Measurements from ENCODE around the gene CLEC4A. TPM values are rescaled to one million over a fixed set of nuclear protein-coding genes. Genes with fewer than 3 reads are reported as not detected.

The CLEC4A gene
- total RNA-seq, 1 experiment from 2014 or later = not detected

GRCh38 chr12:8093291-8093690 lies 30.1 kb upstream of the CLEC4A start:
- no TSS peak for BruUV-seq (replicated peaks)
- no peaks in the 10 kb centered on the region for H3K9me2 ChIP-seq (ENCODE audit: insufficient read depth)
- H3K79me2 ChIP-seq (ENCODE audit: low read depth) = no peaks in the 10 kb centered on the region
- no peaks in the 10 kb centered on the region for H3K4me1 ChIP-seq (replicated peaks; ENCODE audit: insufficient read depth)
- TF ChIP-seq EZH2 (IDR thresholded peaks at IDR 0.05; ENCODE audit: low read depth) (no peak), CTCF (conservative IDR thresholded peaks at IDR 0.05) (no peak)
- no peak overlapping the region for H3K4me2 ChIP-seq
- no peaks in the 10 kb centered on the region for H3F3A ChIP-seq (ENCODE audit: insufficient read depth, low read depth)
- no peaks in the 10 kb centered on the region for H3K9me3 ChIP-seq (ENCODE audit: insufficient read depth, low read depth)
- H3K4me3 ChIP-seq = no peak overlapping the region
- CTCF ChIA-PET = no interaction called here
- H3K36me3 ChIP-seq (ENCODE audit: low read depth) = peaks cover 24% of the 10 kb centered on the region
- no peaks in the 10 kb centered on the region for H3K27me3 ChIP-seq (ENCODE audit: insufficient read depth, low read depth)
- H2AFZ ChIP-seq = no peak overlapping the region
- no peak overlapping the region for H3K27ac ChIP-seq
- H4K20me1 ChIP-seq (ENCODE audit: insufficient read depth) = peaks cover 6% of the 10 kb centered on the region; the same call in 1 of the 2 replicates
- POLR2A ChIA-PET (ENCODE audit: unreplicated experiment) = no interaction called here
- DNase-seq = no peak
- intact Hi-C loops (cut with micrococcal nuclease; ENCODE audit: unreplicated experiment) = no loop called here

GRCh38 chr12:8096281-8096915 lies 27.0 kb upstream of the CLEC4A start:
- ChIA-PET POLR2A (ENCODE audit: unreplicated experiment) (no interaction called here), CTCF (no interaction called here)
- Histone ChIP-seq H4K20me1 (ENCODE audit: insufficient read depth) (no peaks in the 10 kb centered on the region), H3K4me3 (no peak overlapping the region), H3K79me2 (ENCODE audit: low read depth) (no peaks in the 10 kb centered on the region), H3K27ac (no peak overlapping the region; the same call in 1 of the 2 replicates), H3K27me3 (ENCODE audit: insufficient read depth, low read depth) (no peaks in the 10 kb centered on the region), H3F3A (ENCODE audit: insufficient read depth, low read depth) (no peaks in the 10 kb centered on the region), H3K9me3 (ENCODE audit: insufficient read depth, low read depth) (no peaks in the 10 kb centered on the region), H3K4me2 (no peak overlapping the region), H3K36me3 (ENCODE audit: low read depth) (peaks cover 23% of the 10 kb centered on the region), H2AFZ (no peak overlapping the region), H3K4me1 (replicated peaks; ENCODE audit: insufficient read depth) (peaks cover 11% of the 10 kb centered on the region; the same call in 1 of the 2 replicates), H3K9me2 (ENCODE audit: insufficient read depth) (no peaks in the 10 kb centered on the region)
- DNase-seq = no peak
- no peak for TF ChIP-seq EZH2 (IDR thresholded peaks at IDR 0.05; ENCODE audit: low read depth)
- TF ChIP-seq CTCF (conservative IDR thresholded peaks at IDR 0.05) = no peak
- no TSS peak for BruUV-seq (replicated peaks)
- intact Hi-C loops (cut with micrococcal nuclease; ENCODE audit: unreplicated experiment) = no loop called here

GRCh38 chr12:8099235-8099634 lies 24.2 kb upstream of the CLEC4A start:
- H2AFZ ChIP-seq = no peak overlapping the region
- no peak overlapping the region for H3K4me3 ChIP-seq
- peaks cover 11% of the 10 kb centered on the region; the same call in 1 of the 2 replicates for H3K4me1 ChIP-seq (replicated peaks; ENCODE audit: insufficient read depth)
- DNase-seq = no peak
- BruUV-seq (replicated peaks) = no TSS peak
- no peaks in the 10 kb centered on the region for H3K9me2 ChIP-seq (ENCODE audit: insufficient read depth)
- peaks cover 7% of the 10 kb centered on the region; the same call in 1 of the 2 replicates for H3K36me3 ChIP-seq (ENCODE audit: low read depth)
- peak overlapping the region; percentile 2; the same call in 1 of the 2 replicates for H3K27ac ChIP-seq
- TF ChIP-seq EZH2 (IDR thresholded peaks at IDR 0.05; ENCODE audit: low read depth) (no peak), CTCF (conservative IDR thresholded peaks at IDR 0.05) (no peak)
- no peaks in the 10 kb centered on the region for H3K27me3 ChIP-seq (ENCODE audit: insufficient read depth, low read depth)
- H3K4me2 ChIP-seq = no peak overlapping the region
- H3K79me2 ChIP-seq (ENCODE audit: low read depth) = no peaks in the 10 kb centered on the region
- intact Hi-C loops (cut with micrococcal nuclease; ENCODE audit: unreplicated experiment) = no loop called here
- CTCF ChIA-PET = no interaction called here
- no peaks in the 10 kb centered on the region for H4K20me1 ChIP-seq (ENCODE audit: insufficient read depth)
- no peaks in the 10 kb centered on the region for H3F3A ChIP-seq (ENCODE audit: insufficient read depth, low read depth)
- POLR2A ChIA-PET (ENCODE audit: unreplicated experiment) = no interaction called here
- no peaks in the 10 kb centered on the region for H3K9me3 ChIP-seq (ENCODE audit: insufficient read depth, low read depth)

Measured in PC-9 (cell line).